GM19238 (cell line): Measurements from ENCODE around the gene GON4L.
"Not testable (repeated sequence)": the region's sequence is repeated elsewhere in the genome, so short reads cannot be mapped to it uniquely, and the experiment has no call there.

Source experiments
- DNase-seq: peaks from one replicate; pipeline ENCODE4 v3.0.0; 2011; ENCODE audit warnings: low spot score; ENCODE audit not compliant: insufficient read length

The GON4L gene

GRCh38 chr1:155856975-155857930 is at the start of gene GON4L:
Gene GON4L, minus strand, starts transcription at chr1:155857214. Its CDS starts 3,434 bp downstream, at chr1:155853780.
- peak; percentile 89 for DNase-seq

- no peak for DNase-seq
Observed at GRCh38 chr1:155904261-155904660, 47.2 kb upstream of the GON4L start.

- no peak for DNase-seq
Observed at GRCh38 chr1:155900161-155900560, 43.1 kb upstream of the GON4L start.

- DNase-seq, result no peak
Observed at GRCh38 chr1:155899683-155900082, 42.7 kb upstream of the GON4L start.

- no peak for DNase-seq
Observed at GRCh38 chr1:155898888-155899287, 41.9 kb upstream of the GON4L start.

- no peak for DNase-seq
Observed at GRCh38 chr1:155897746-155898145, 40.7 kb upstream of the GON4L start.

- not testable (repeated sequence) for DNase-seq
Observed at GRCh38 chr1:155896476-155896875, 39.5 kb upstream of the GON4L start.

- not testable (repeated sequence) for DNase-seq
Observed at GRCh38 chr1:155895617-155896016, 38.6 kb upstream of the GON4L start.

- no peak for DNase-seq
Observed at GRCh38 chr1:155893389-155894142, 36.6 kb upstream of the GON4L start.

GRCh38 chr1:155892796-155893195 is 35.8 kb upstream of the GON4L start:
- no peak for DNase-seq

GRCh38 chr1:155890251-155890650 is 33.2 kb upstream of the GON4L start:
- no peak for DNase-seq

GRCh38 chr1:155889566-155889965 is 32.6 kb upstream of the GON4L start:
- DNase-seq, result no peak

- DNase-seq, result no peak
Observed at GRCh38 chr1:155888481-155888880, 31.5 kb upstream of the GON4L start.

- DNase-seq, result no peak
Observed at GRCh38 chr1:155884982-155885381, 28.0 kb upstream of the GON4L start.

GRCh38 chr1:155884031-155884960 is 27.3 kb upstream of the GON4L start:
- no peak for DNase-seq

- no peak for DNase-seq
Observed at GRCh38 chr1:155882766-155883165, 25.8 kb upstream of the GON4L start.

GRCh38 chr1:155882235-155882634 is 25.2 kb upstream of the GON4L start:
- peak; percentile 30 for DNase-seq

GRCh38 chr1:155880950-155881349 is 23.9 kb upstream of the GON4L start:
- no peak for DNase-seq

GRCh38 chr1:155880251-155880650 is 23.2 kb upstream of the GON4L start:
- no peak for DNase-seq

GRCh38 chr1:155877945-155878344 is 20.9 kb upstream of the GON4L start:
- DNase-seq, result no peak

GRCh38 chr1:155873860-155874259 is 16.8 kb upstream of the GON4L start:
- no peak for DNase-seq
